Skeletal muscle satellite cell (primary cell): Measurements from ENCODE around the gene ECI1.

Source experiments
- H3K27me3 ChIP-seq: 2 replicates; pipeline ENCODE4 v1.7.0; 2013; ENCODE audit warnings: low read length; ENCODE audit not compliant: control insufficient read depth, insufficient read depth
- H3K36me3 ChIP-seq: 2 replicates; pipeline ENCODE4 v1.7.0; 2013; ENCODE audit warnings: mild to moderate bottlenecking, control low read depth, low read length; ENCODE audit not compliant: insufficient read depth
- H3K4me1 ChIP-seq: 2 replicates; pipeline ENCODE4 v1.7.0; 2013; ENCODE audit warnings: low read length; ENCODE audit not compliant: control insufficient read depth, insufficient read depth
- H3K4me2 ChIP-seq: 2 replicates; pipeline ENCODE4 v1.7.0; 2013; ENCODE audit warnings: mild to moderate bottlenecking, low read length
- H3K4me3 ChIP-seq: 2 replicates; pipeline ENCODE4 v1.7.0; 2013; ENCODE audit warnings: low read length
- H3K9ac ChIP-seq: 2 replicates; pipeline ENCODE4 v1.7.0; 2013; ENCODE audit warnings: mild to moderate bottlenecking, low read depth, low read length, moderate library complexity
- H3K9me3 ChIP-seq: replicated peaks from 2 replicates; pipeline ENCODE4 v1.7.0; 2013; ENCODE audit warnings: mild to moderate bottlenecking, control low read depth, low read length

The ECI1 gene

GRCh38 chr16:2287916-2288547, 36.6 kb upstream of the ECI1 start:
- Histone ChIP-seq H3K9ac (no peak overlapping the region), H3K4me1 (no peaks in the 10 kb centered on the region), H3K4me3 (no peak overlapping the region)

DNA sequence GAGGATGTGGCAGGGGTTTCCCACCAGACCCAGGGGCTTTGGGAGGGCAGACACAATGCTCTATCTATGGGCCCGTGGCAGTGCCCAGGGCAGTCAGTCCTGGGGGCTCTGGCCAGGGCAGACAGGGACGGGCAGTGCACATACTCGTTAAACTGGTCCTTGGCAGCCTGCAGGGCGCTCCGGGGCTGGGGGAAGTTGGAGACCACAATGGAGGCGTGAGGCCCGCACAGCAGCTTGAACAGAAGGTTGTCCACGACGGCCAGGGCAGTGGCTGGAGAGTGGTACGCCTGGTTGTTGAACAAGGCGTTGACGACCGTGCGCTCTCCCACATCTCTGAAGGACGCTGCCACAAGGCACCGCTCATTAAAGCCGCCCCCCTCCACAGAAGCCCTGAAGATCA, 35.2 kb upstream of the ECI1 start:
- no peak overlapping the region for H3K4me2 ChIP-seq
- H3K36me3 ChIP-seq, result no peaks in the 10 kb centered on the region
- H3K27me3 ChIP-seq, result no peaks in the 10 kb centered on the region
- no peaks in the 10 kb centered on the region for H3K9me3 ChIP-seq
- no peaks in the 10 kb centered on the region for H3K4me1 ChIP-seq
- H3K4me3 ChIP-seq, result no peak overlapping the region
- no peak overlapping the region for H3K9ac ChIP-seq

More at GRCh38 chr16:2287916-2288547, 36.6 kb upstream of the ECI1 start:
- Histone ChIP-seq H3K36me3 (no peaks in the 10 kb centered on the region), H3K27me3 (no peaks in the 10 kb centered on the region), H3K9me3 (no peaks in the 10 kb centered on the region), H3K4me2 (no peak overlapping the region)

DNA sequence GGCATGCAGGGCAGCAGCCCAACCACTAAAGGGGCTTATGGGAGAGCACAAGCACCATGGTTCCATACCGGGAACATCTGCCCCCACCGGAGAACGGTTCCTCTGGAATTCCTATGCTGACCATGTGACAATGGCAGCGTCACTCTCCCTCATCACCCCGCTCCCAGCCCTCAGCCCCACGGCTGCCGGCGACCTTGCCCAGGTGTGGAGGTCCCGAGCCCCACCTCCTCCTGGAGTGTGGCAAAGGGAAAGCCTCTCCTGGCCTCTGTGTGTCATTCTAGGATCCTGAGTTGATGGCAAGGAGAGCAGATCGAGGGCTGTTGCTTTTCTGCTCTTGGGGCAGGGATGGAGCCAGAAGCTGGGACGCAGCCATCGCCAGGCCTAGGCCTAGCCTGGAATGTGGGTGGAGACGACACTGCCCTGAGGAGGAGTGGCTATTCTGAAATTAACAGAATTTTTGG, 34.4 kb upstream of the ECI1 start:
- Histone ChIP-seq H3K9me3 (no peaks in the 10 kb centered on the region), H3K9ac (no peak overlapping the region), H3K4me3 (no peak overlapping the region), H3K27me3 (peaks cover under 1% of the 10 kb centered on the region), H3K36me3 (no peaks in the 10 kb centered on the region), H3K4me1 (no peaks in the 10 kb centered on the region), H3K4me2 (no peak overlapping the region)

DNA sequence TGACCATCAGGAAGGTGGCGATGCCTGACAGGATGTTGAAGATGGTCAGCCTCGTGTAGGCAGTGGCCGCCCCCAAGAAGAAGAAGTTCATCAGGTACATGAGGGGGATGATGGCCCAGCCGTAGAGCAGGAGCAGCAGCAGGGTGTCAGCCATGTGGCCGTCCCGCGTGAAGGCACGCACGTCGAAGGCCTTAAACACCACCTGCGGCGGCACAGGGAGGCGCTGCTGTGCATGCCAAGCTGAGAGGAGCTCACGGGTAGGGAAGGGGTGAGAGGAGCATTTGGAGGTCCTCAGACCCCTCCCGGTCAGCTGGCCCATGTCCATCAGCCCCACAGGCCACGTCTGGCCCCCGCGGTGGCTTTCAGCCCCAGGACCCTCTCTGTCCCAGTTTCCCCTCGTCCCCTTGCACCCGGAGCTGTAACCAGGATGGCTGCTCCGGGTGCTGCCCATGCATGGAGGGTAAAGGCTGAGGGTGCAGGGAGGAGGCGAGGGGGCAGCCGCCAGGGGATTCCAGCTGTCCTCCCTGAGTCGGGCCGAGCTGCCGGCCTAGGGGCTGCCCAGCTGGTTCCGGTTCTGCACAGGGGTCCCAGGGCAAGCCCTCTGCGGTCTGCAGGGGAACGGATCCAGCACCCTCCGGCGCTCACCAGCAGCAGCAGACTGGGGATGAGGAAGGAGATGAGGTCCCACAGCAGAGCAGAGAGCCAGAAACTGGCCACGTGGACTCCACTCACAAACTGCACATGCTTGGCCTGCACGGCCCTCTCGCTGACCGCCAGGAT, 33.6 kb upstream of the ECI1 start:
- H3K27me3 ChIP-seq, result peaks cover 7% of the 10 kb centered on the region
- H3K4me3 ChIP-seq, result no peak overlapping the region
- H3K4me2 ChIP-seq, result no peak overlapping the region
- H3K9me3 ChIP-seq, result no peaks in the 10 kb centered on the region
- no peaks in the 10 kb centered on the region for H3K4me1 ChIP-seq
- no peaks in the 10 kb centered on the region for H3K36me3 ChIP-seq
- H3K9ac ChIP-seq, result no peak overlapping the region

GRCh38 chr16:2284001-2284770, 32.8 kb upstream of the ECI1 start:
- Histone ChIP-seq H3K4me3 (no peak overlapping the region), H3K4me2 (no peak overlapping the region), H3K9ac (no peak overlapping the region), H3K4me1 (no peaks in the 10 kb centered on the region), H3K36me3 (no peaks in the 10 kb centered on the region), H3K27me3 (peaks cover 7% of the 10 kb centered on the region), H3K9me3 (no peaks in the 10 kb centered on the region)

DNA sequence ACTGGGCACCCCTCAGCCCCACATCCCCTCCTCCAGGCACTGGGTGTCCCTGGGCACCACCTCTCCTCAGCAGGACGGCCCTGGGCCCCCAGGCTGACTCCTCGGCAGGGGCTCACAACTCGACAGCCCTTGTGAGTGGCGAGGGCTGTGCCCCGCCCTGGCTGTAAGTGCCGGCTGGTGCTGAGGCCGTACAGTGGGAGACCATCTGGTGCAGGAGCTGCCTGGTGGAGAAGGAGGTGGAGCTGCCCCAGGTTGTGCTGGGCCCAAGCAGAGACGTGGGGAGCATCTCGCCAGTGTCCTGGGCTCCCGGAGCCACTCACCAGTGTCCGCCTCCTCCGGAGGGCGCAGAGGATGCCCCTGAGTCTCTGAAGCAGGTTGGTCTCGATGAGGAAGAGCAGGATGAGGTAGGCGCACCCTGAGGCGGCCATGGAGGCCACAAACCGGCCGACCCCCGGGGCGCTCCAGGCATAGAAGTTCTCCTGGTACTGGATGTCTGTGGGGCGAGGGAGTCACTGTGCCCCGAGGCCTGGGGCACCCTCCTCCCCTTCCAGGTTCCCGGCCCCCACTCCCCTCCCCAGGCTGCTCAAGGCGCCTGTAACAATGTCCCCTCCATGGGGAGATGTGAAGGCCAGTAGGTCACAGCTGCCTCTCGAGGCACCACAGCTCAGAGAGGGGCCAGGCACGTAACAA, 31.6 kb upstream of the ECI1 start:
- H3K4me2 ChIP-seq, result no peak overlapping the region
- H3K9ac ChIP-seq, result no peak overlapping the region
- peaks cover 10% of the 10 kb centered on the region for H3K27me3 ChIP-seq
- no peaks in the 10 kb centered on the region for H3K4me1 ChIP-seq
- no peak overlapping the region for H3K4me3 ChIP-seq
- no peaks in the 10 kb centered on the region for H3K36me3 ChIP-seq
- H3K9me3 ChIP-seq, result no peaks in the 10 kb centered on the region

- Histone ChIP-seq H3K4me3 (no peak overlapping the region), H3K27me3 (peaks cover 10% of the 10 kb centered on the region), H3K36me3 (no peaks in the 10 kb centered on the region), H3K4me2 (no peak overlapping the region), H3K9ac (no peak overlapping the region), H3K4me1 (no peaks in the 10 kb centered on the region), H3K9me3 (no peaks in the 10 kb centered on the region)
Measured at GRCh38 chr16:2282262-2282661, 30.9 kb upstream of the ECI1 start.

- Histone ChIP-seq H3K36me3 (no peaks in the 10 kb centered on the region), H3K27me3 (peaks cover 10% of the 10 kb centered on the region)
Measured at GRCh38 chr16:2280981-2281542, 29.7 kb upstream of the ECI1 start.

GRCh38 chr16:2280461-2280860, 29.1 kb upstream of the ECI1 start:
- H3K36me3 ChIP-seq, result no peaks in the 10 kb centered on the region
- no peak overlapping the region for H3K4me2 ChIP-seq
- H3K27me3 ChIP-seq, result peaks cover 10% of the 10 kb centered on the region
- H3K9me3 ChIP-seq, result no peaks in the 10 kb centered on the region
- H3K4me3 ChIP-seq, result no peak overlapping the region
- H3K4me1 ChIP-seq, result no peaks in the 10 kb centered on the region
- H3K9ac ChIP-seq, result no peak overlapping the region

More at GRCh38 chr16:2280981-2281542, 29.7 kb upstream of the ECI1 start:
- Histone ChIP-seq H3K9me3 (no peaks in the 10 kb centered on the region), H3K9ac (no peak overlapping the region), H3K4me2 (no peak overlapping the region), H3K4me1 (no peaks in the 10 kb centered on the region), H3K4me3 (no peak overlapping the region)

- Histone ChIP-seq H3K4me2 (no peak overlapping the region), H3K4me1 (no peaks in the 10 kb centered on the region), H3K9ac (no peak overlapping the region), H3K36me3 (no peaks in the 10 kb centered on the region), H3K9me3 (no peaks in the 10 kb centered on the region), H3K27me3 (peaks cover 10% of the 10 kb centered on the region), H3K4me3 (no peak overlapping the region)
Measured at GRCh38 chr16:2278956-2279800, 27.8 kb upstream of the ECI1 start.
